Panc1 (cell line): ENCODE results near the gene TIMM29. TPM values are rescaled to one million over a fixed set of nuclear protein-coding genes. Genes with fewer than 3 reads are reported as not detected.

Source experiments
- ATAC-seq: fragments of 200-7000 bp; cut with Tn5 transposase; 2 replicates; pipeline ENCODE4 v1.9.1; 2020; ENCODE audit warnings: mild to moderate bottlenecking, moderate library complexity
- BruUV-seq: library from RNA; stranded (reverse); fragments of 400-500 nt; replicated peaks from 2 replicates; lab custom pipeline; 2021; lab: Mats Ljungman, UMichigan
- CTCF ChIA-PET: fragments of 300-600 bp; sonication (Branson Sonifier 250); formaldehyde crosslinking; loops from one replicate; lab custom pipeline; 2022; ENCODE audit warnings: antibody characterized with exemption; lab: Charles Lee
- POLR2A ChIA-PET: fragments of 300-600 bp; sonication (Branson Sonifier 250); formaldehyde crosslinking; loops from one replicate; lab custom pipeline; 2022; ENCODE audit warnings: antibody characterized with exemption; lab: Charles Lee
- DNase-seq: peaks from one replicate; pipeline ENCODE4 v3.0.0-alpha.2; 2010; ENCODE audit warnings: low read depth, low spot score
- H3K27ac ChIP-seq: 2 replicates; pipeline ENCODE4 v1.5.1; 2011; ENCODE audit warnings: mild to moderate bottlenecking, low read length, inconsistent platforms
- H3K27me3 ChIP-seq: fragments of 200-500 bp; sonication (Bioruptor generic); 2 replicates; pipeline ENCODE4 v1.6.0; 2014; ENCODE audit warnings: low read length, inconsistent platforms; ENCODE audit not compliant: control insufficient read depth, insufficient read depth
- H3K36me3 ChIP-seq: fragments of 200-500 bp; sonication (Bioruptor generic); 2 replicates; pipeline ENCODE4 v1.5.1; 2014; ENCODE audit warnings: inconsistent platforms, mild to moderate bottlenecking, low read length, moderate library complexity; ENCODE audit not compliant: control insufficient read depth, insufficient read depth
- H3K4me1 ChIP-seq: 2 replicates; pipeline ENCODE4 v1.5.1; 2011; ENCODE audit warnings: inconsistent platforms, mild to moderate bottlenecking, low read length, moderate library complexity; ENCODE audit not compliant: control insufficient read depth, insufficient read depth
- H3K4me3 ChIP-seq, 2 experiments: 2 replicates each; pipeline ENCODE4 v1.5.1; 2011 to 2012; ENCODE audit warnings: low read depth in 2 of 2, low read length in 2 of 2, mild to moderate bottlenecking in 2 of 2, inconsistent platforms in 1 of 2, moderate library complexity in 1 of 2
- H3K9me3 ChIP-seq: fragments of 200-500 bp; sonication (Bioruptor generic); 2 replicates; pipeline ENCODE4 v1.5.1; 2014; ENCODE audit warnings: low read depth, mild to moderate bottlenecking, inconsistent platforms, low read length, moderate library complexity; ENCODE audit not compliant: control insufficient read depth, insufficient read depth
- CTCF ChIP-seq: fragments of 450-650 bp; IDR thresholded peaks from 2 replicates; pipeline ENCODE4 v1.5.1; 2017; ENCODE audit warnings: mild to moderate bottlenecking
- POLR2AphosphoS5 ChIP-seq: IDR thresholded peaks from 2 replicates; pipeline ENCODE4 v1.6.1; 2012; ENCODE audit warnings: mild to moderate bottlenecking, low read depth, low read length, moderate library complexity
- REST ChIP-seq, 2 experiments: IDR thresholded peaks; 2 replicates each; pipeline ENCODE4 v1.6.1; 2011 to 2012; ENCODE audit warnings: low read depth in 2 of 2, control low read depth in 1 of 2, low read length in 1 of 2, mild to moderate bottlenecking in 1 of 2, moderate library complexity in 1 of 2; ENCODE audit not compliant: insufficient read depth in 1 of 2
- SIN3A ChIP-seq: IDR thresholded peaks from 2 replicates; pipeline ENCODE4 v1.6.1; 2012; ENCODE audit warnings: low read depth, mild to moderate bottlenecking, low read length, moderate library complexity, borderline replicate concordance; ENCODE audit not compliant: insufficient read depth
- TCF7L2 ChIP-seq: IDR thresholded peaks from 2 replicates; pipeline ENCODE4 v1.6.1; 2011; ENCODE audit warnings: mild to moderate bottlenecking, low read depth, low read length, inconsistent platforms
- in situ Hi-C: cut with HindIII; loops from 2 replicates; pipeline ENCODE4 v1.10.0; 2016; ENCODE audit warnings: low sequenced_read_pairs, low pct_unique_long_range_greater_than_20kb
- intact Hi-C: fragments of 100-400 bp; cut with micrococcal nuclease; formaldehyde crosslinking; loops from one replicate; pipeline ENCODE4 v1.10.0; 2022; ENCODE audit not compliant: unreplicated experiment
- total RNA-seq: library from RNA; stranded (reverse); gene quantifications from one replicate; pipeline ENCODE4 v1.2.1, GENCODE V29; 2021; ENCODE audit not compliant: unreplicated experiment

TIMM29 gene
- total RNA-seq, 1 experiment from 2014 or later, result 16.5 TPM

GRCh38 chr19:10899151-10899653 is 29.4 kb upstream of the TIMM29 start:
- no peaks in the 10 kb centered on the region for H3K36me3 ChIP-seq
- no peaks in the 10 kb centered on the region for H3K9me3 ChIP-seq
- POLR2A ChIA-PET, result no interaction called here
- no TSS peak for BruUV-seq
- intact Hi-C loops (no loop called here), in situ Hi-C loops (no loop called here)
- CTCF ChIA-PET, result no interaction called here
- H3K27me3 ChIP-seq, result no peaks in the 10 kb centered on the region
- H3K4me1 ChIP-seq, result peaks cover 20% of the 10 kb centered on the region
- DNase-seq (no peak), ATAC-seq (peak; percentile 57)
- TF ChIP-seq POLR2AphosphoS5 (no peak), TCF7L2 (no peak), SIN3A (no peak), CTCF (no peak), REST (IDR thresholded peaks at IDR 0.05; ENCODE audit: insufficient read depth in 1 of 2, low read depth in 2 of 2, low read length in 1 of 2) (no peak)
- H3K27ac ChIP-seq, result no peak overlapping the region
- no peak overlapping the region for H3K4me3 ChIP-seq

DNA sequence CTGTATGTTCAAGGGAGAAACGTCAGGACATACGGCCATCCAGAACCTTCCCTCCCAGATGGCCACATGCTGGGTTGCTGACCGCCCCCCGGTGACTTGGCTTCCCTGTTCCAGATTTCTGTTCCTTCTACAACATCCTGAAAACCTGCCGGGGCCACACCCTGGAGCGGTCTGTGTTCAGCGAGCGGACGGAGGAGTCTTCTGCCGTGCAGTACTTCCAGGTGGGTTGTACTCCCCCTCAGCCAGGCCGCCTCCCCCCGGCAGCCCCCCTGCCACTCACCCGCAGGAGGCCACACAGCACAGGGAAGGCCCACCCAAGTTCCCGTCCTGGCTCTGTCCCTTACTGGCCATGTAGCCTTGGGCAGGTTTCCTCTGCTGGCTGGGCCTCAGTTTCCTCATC is 20.7 kb upstream of the TIMM29 start:
- CTCF ChIA-PET, result no interaction called here
- H3K36me3 ChIP-seq, result no peaks in the 10 kb centered on the region; the same call in 1 of the 2 replicates
- in situ Hi-C loops, result no loop called here

More for the DNA sequence above, 20.7 kb upstream of the TIMM29 start:
- ATAC-seq, result no peak
- no TSS peak for BruUV-seq
- intact Hi-C loops, result no loop called here
- Histone ChIP-seq H3K4me1 (no peaks in the 10 kb centered on the region), H3K27ac (no peak overlapping the region), H3K27me3 (no peaks in the 10 kb centered on the region), H3K9me3 (no peaks in the 10 kb centered on the region), H3K4me3 (no peak overlapping the region)
- DNase-seq, result no peak
- POLR2A ChIA-PET, result no interaction called here
- no peak for TF ChIP-seq REST (IDR thresholded peaks at IDR 0.05; ENCODE audit: insufficient read depth in 1 of 2, low read depth in 2 of 2, low read length in 1 of 2)
